GM18511 (cell line): Measurements from ENCODE around the gene TNFSF10.

Experiments used
- ATAC-seq: cut with Tn5 transposase; IDR thresholded peaks from one replicate; pipeline ENCODE4 v1.9.1; 2021; ENCODE audit warnings: mild to moderate bottlenecking, moderate library complexity; ENCODE audit not compliant: unreplicated experiment

TNFSF10 gene

GRCh38 chr3:172518929-172519640 is 4.1 kb downstream of the TNFSF10 start:
- ATAC-seq = no peak

GRCh38 chr3:172517859-172518466 is 5.3 kb downstream of the TNFSF10 start:
- no peak for ATAC-seq

GRCh38 chr3:172516318-172517214 is 6.7 kb downstream of the TNFSF10 start:
- no peak for ATAC-seq

- ATAC-seq = no peak
Observed at GRCh38 chr3:172515130-172515918, 7.9 kb downstream of the TNFSF10 start.

GRCh38 chr3:172514678-172515077 is 8.6 kb downstream of the TNFSF10 start:
- no peak for ATAC-seq

- no peak for ATAC-seq
Observed at GRCh38 chr3:172513488-172513887, 9.7 kb downstream of the TNFSF10 start.

- peak; percentile 76 for ATAC-seq
Observed at GRCh38 chr3:172511783-172512762, 11.2 kb downstream of the TNFSF10 start.

GRCh38 chr3:172506094-172506493 is 17.1 kb downstream of the TNFSF10 start:
- no peak for ATAC-seq

- no peak for ATAC-seq
Observed at GRCh38 chr3:172501540-172501939, 21.7 kb downstream of the TNFSF10 start.

GRCh38 chr3:172490198-172490669 is 33.0 kb downstream of the TNFSF10 start:
- peak; percentile 67 for ATAC-seq

- ATAC-seq = peak; percentile 42
Observed at GRCh38 chr3:172478116-172478515, 45.1 kb downstream of the TNFSF10 start.

- no peak for ATAC-seq
Observed at GRCh38 chr3:172476347-172476746, 46.9 kb downstream of the TNFSF10 start.

GRCh38 chr3:172475703-172476102 is 47.5 kb downstream of the TNFSF10 start:
- no peak for ATAC-seq

- no peak for ATAC-seq
Observed at GRCh38 chr3:172471903-172472302, 51.3 kb downstream of the TNFSF10 start.

- ATAC-seq = no peak
Observed at GRCh38 chr3:172470588-172470987, 52.6 kb downstream of the TNFSF10 start.

- ATAC-seq = no peak
Observed at GRCh38 chr3:172467170-172467824, 55.9 kb downstream of the TNFSF10 start.

- ATAC-seq = no peak
Observed at GRCh38 chr3:172466553-172467130, 56.6 kb downstream of the TNFSF10 start.

GRCh38 chr3:172465281-172465680 is 57.9 kb downstream of the TNFSF10 start:
- ATAC-seq = no peak

GRCh38 chr3:172464306-172464705 is 58.9 kb downstream of the TNFSF10 start:
- ATAC-seq = no peak
